HUES64 (cell line): Measurements from ENCODE around the gene CLEC6A.
"Not testable (repeated sequence)": the region's sequence is repeated elsewhere in the genome, so short reads cannot be mapped to it uniquely, and the experiment has no call there.

ENCODE experiments used
- H3K27ac ChIP-seq: 2 replicates; pipeline ENCODE4 v1.7.0; 2013; ENCODE audit warnings: low read depth, low read length, inconsistent platforms
- H3K27me3 ChIP-seq: 2 replicates; pipeline ENCODE4 v1.6.1; 2013; ENCODE audit warnings: mild to moderate bottlenecking, low read length; ENCODE audit not compliant: insufficient read depth
- H3K36me3 ChIP-seq: 2 replicates; pipeline ENCODE4 v1.6.1; 2013; ENCODE audit warnings: mild to moderate bottlenecking, low read length; ENCODE audit not compliant: insufficient read depth
- H3K4me1 ChIP-seq: 2 replicates; pipeline ENCODE4 v1.6.1; 2013; ENCODE audit warnings: mild to moderate bottlenecking, low read length, moderate library complexity; ENCODE audit not compliant: insufficient read depth
- H3K4me3 ChIP-seq: 2 replicates; pipeline ENCODE4 v1.5.1; 2013; ENCODE audit warnings: mild to moderate bottlenecking, low read length, moderate library complexity
- H3K9ac ChIP-seq: 2 replicates; pipeline ENCODE4 v1.6.1; 2013; ENCODE audit warnings: mild to moderate bottlenecking, low read depth, low read length
- H3K9me3 ChIP-seq: 2 replicates; pipeline ENCODE4 v1.6.1; 2013; ENCODE audit warnings: low read depth, low read length; ENCODE audit not compliant: insufficient read depth
- WGBS: fragments of 150-250, 120-280 bp; methylation state at CpG from one replicate; pipeline ENCODE4 v1.1.7; 2013; ENCODE audit warnings: missing lambda C conversion rate; 5-methylcytosine and 5-hydroxymethylcytosine counted together

Gene CLEC6A

GRCh38 chr12:8496074-8496473 is 40.3 kb downstream of the CLEC6A start:
- H3K27me3 ChIP-seq, H3K36me3 ChIP-seq, H3K9me3 ChIP-seq, H3K4me3 ChIP-seq, H3K4me1 ChIP-seq, H3K27ac ChIP-seq, H3K9ac ChIP-seq: not testable (repeated sequence)
- 57% methylated on average over 7 of the region's 7 CpGs for WGBS

GRCh38 chr12:8499616-8500015 is 43.9 kb downstream of the CLEC6A start:
- no peak overlapping the region for H3K4me3 ChIP-seq
- no peak overlapping the region for H3K9ac ChIP-seq
- H3K27me3 ChIP-seq = no peaks in the 10 kb centered on the region
- no peak overlapping the region for H3K27ac ChIP-seq
- 49% methylated on average over 4 of the region's 4 CpGs for WGBS
- no peaks in the 10 kb centered on the region for H3K36me3 ChIP-seq
- peaks cover 3% of the 10 kb centered on the region; the same call in 1 of the 2 replicates for H3K4me1 ChIP-seq
- no peaks in the 10 kb centered on the region for H3K9me3 ChIP-seq

- Histone ChIP-seq H3K4me1 (no peaks in the 10 kb centered on the region; the same call in 1 of the 2 replicates), H3K27me3 (no peaks in the 10 kb centered on the region), H3K9ac (no peak overlapping the region), H3K27ac (no peak overlapping the region), H3K36me3 (no peaks in the 10 kb centered on the region), H3K4me3 (no peak overlapping the region), H3K9me3 (no peaks in the 10 kb centered on the region)
- WGBS = 64% methylated on average over 1 of the region's 3 CpGs
Observed at GRCh38 chr12:8501720-8502119, 46.0 kb downstream of the CLEC6A start.

- Histone ChIP-seq H3K9ac (no peak overlapping the region), H3K9me3 (no peaks in the 10 kb centered on the region), H3K36me3 (no peaks in the 10 kb centered on the region), H3K4me3 (no peak overlapping the region), H3K4me1 (peaks cover 14% of the 10 kb centered on the region), H3K27me3 (no peaks in the 10 kb centered on the region), H3K27ac (no peak overlapping the region)
- 90% methylated on average over 1 of the region's 1 CpG for WGBS
Observed at GRCh38 chr12:8504351-8504750, 48.6 kb downstream of the CLEC6A start.

GRCh38 chr12:8507596-8507995 is 51.8 kb downstream of the CLEC6A start:
- no peaks in the 10 kb centered on the region for H3K36me3 ChIP-seq
- no peaks in the 10 kb centered on the region for H3K9me3 ChIP-seq
- H3K27me3 ChIP-seq = no peaks in the 10 kb centered on the region
- no peak overlapping the region for H3K27ac ChIP-seq
- peaks cover 17% of the 10 kb centered on the region for H3K4me1 ChIP-seq
- H3K4me3 ChIP-seq = no peak overlapping the region
- 92% methylated on average over 3 of the region's 3 CpGs for WGBS
- no peak overlapping the region for H3K9ac ChIP-seq

GRCh38 chr12:8508223-8508622 is 52.5 kb downstream of the CLEC6A start:
- Histone ChIP-seq H3K9me3 (no peaks in the 10 kb centered on the region), H3K27me3 (no peaks in the 10 kb centered on the region), H3K27ac (no peak overlapping the region), H3K9ac (no peak overlapping the region), H3K4me3 (no peak overlapping the region), H3K36me3 (no peaks in the 10 kb centered on the region), H3K4me1 (peaks cover 17% of the 10 kb centered on the region)
- WGBS = 73% methylated on average over 3 of the region's 3 CpGs

GRCh38 chr12:8508910-8509841 is 53.4 kb downstream of the CLEC6A start:
- Histone ChIP-seq H3K9ac (no peak overlapping the region), H3K27ac (no peak overlapping the region), H3K27me3 (no peaks in the 10 kb centered on the region), H3K4me1 (peaks cover 17% of the 10 kb centered on the region), H3K9me3 (no peaks in the 10 kb centered on the region), H3K4me3 (no peak overlapping the region), H3K36me3 (no peaks in the 10 kb centered on the region)
- 68% methylated on average over 12 of the region's 12 CpGs for WGBS

- no peak within 1 kb of the TSS for H3K4me3 ChIP-seq
- no peak within 1 kb of the TSS for H3K27ac ChIP-seq
- peaks cover 11% of the 10 kb centered on the region for H3K4me1 ChIP-seq
- no peaks in the 10 kb centered on the region for H3K9me3 ChIP-seq
- no peaks in the 10 kb centered on the region for H3K27me3 ChIP-seq
- H3K9ac ChIP-seq = no peak within 1 kb of the TSS
- WGBS = 90% methylated on average over 2 of the region's 4 CpGs
- no peaks in the 10 kb centered on the region for H3K36me3 ChIP-seq
Observed at GRCh38 chr12:8513256-8513655, 57.5 kb downstream of the CLEC6A start, which contains the start of gene CLEC4D. Gene CLEC4D (plus strand): TSS chr12:8513503. CDS start chr12:8513733, 230 bp downstream.

GRCh38 chr12:8517971-8518370 is 62.2 kb downstream of the CLEC6A start:
- H3K4me3 ChIP-seq = no peak overlapping the region
- H3K27ac ChIP-seq = no peak overlapping the region
- H3K27me3 ChIP-seq = no peaks in the 10 kb centered on the region
- H3K9me3 ChIP-seq = 0 out of 2 replicates have a peak, but pooled peaks cover 2% of the 10 kb centered on the region
- WGBS = 100% methylated on average over 2 of the region's 2 CpGs
- H3K4me1 ChIP-seq = no peaks in the 10 kb centered on the region
- no peaks in the 10 kb centered on the region for H3K36me3 ChIP-seq
- no peak overlapping the region for H3K9ac ChIP-seq

GRCh38 chr12:8519171-8519570 is 63.4 kb downstream of the CLEC6A start:
- Histone ChIP-seq H3K36me3 (no peaks in the 10 kb centered on the region), H3K4me1 (no peaks in the 10 kb centered on the region), H3K4me3 (no peak overlapping the region), H3K27ac (no peak overlapping the region), H3K9ac (no peak overlapping the region), H3K9me3 (0 out of 2 replicates have a peak, but pooled peaks cover 2% of the 10 kb centered on the region), H3K27me3 (no peaks in the 10 kb centered on the region)
- WGBS = 89% methylated on average over 4 of the region's 4 CpGs

GRCh38 chr12:8527250-8528130 is 71.7 kb downstream of the CLEC6A start:
- H3K4me1 ChIP-seq = peaks cover 5% of the 10 kb centered on the region
- no peak overlapping the region for H3K27ac ChIP-seq
- H3K36me3 ChIP-seq = no peaks in the 10 kb centered on the region
- 0 out of 2 replicates have a peak, but pooled peaks cover 2% of the 10 kb centered on the region for H3K9me3 ChIP-seq
- no peak overlapping the region; the same call in 1 of the 2 replicates for H3K9ac ChIP-seq
- WGBS = 63% methylated on average over 30 of the region's 30 CpGs
- no peaks in the 10 kb centered on the region for H3K27me3 ChIP-seq
- no peak overlapping the region for H3K4me3 ChIP-seq
